Measurements from ENCODE around the gene FSTL4.

GRCh38 chr5:133527311-133527710, 85.0 kb downstream of the FSTL4 start:
- TF ChIP-seq POLR2A (IDR thresholded peaks at IDR 0.05) (no peak), CTCF (IDR thresholded peaks at IDR 0.05) (no peak), EP300 (IDR thresholded peaks at IDR 0.05; ENCODE audit: low read depth) (no peak)

Data from transverse colon (tissue), 3 donors.